ENCODE data around the gene SDR39U1. TPM values are rescaled to one million over a fixed set of nuclear protein-coding genes. Genes with fewer than 3 reads are reported as not detected.
"Not testable (repeated sequence)": the region's sequence is repeated elsewhere in the genome, so short reads cannot be mapped to it uniquely, and the experiment has no call there.

The SDR39U1 gene
- polyA plus RNA-seq, 3 donors, result 41.0 to 59.4 (median 48.7) TPM

DNA sequence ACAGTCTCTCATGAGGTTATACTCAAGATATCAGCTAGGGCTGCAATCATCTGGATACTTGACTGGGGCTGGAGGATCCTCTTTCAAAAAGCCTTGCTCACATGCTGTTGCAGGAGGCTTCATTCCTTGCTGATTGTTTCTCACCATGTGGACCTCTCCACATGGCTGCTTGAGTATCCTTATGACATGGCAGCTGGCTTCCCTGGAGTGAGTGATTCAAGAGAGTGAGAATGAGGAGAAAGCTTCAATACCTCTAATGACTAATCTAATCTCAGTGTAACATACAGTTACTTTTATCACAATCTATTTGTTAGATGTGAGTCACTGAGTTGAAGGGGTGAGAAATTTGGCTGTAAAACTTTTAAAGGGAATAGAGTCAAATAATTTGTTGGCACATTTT, 14.4 kb upstream of the SDR39U1 start:
- H3K27ac ChIP-seq (ENCODE audit: low read depth, low read length), result no peak overlapping the region

DNA sequence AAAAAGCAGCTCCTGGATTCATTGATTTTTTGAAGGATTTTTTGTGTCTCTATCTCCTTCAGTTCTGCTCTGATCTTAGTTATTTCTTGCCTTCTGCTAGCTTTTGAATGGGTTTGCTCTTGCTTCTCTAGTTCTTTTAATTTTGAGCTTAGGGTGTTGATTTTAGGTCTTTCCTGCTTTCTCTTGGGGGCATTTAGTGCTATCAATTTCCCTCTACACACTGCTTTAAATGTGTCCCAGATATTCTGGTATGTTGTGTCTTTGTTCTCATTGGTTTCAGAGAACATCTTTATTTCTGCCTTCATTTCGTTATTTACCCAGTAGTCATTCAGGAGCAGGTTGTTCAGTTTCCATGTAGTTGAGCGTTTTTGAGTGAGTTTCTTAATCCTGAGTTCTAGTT, 8.3 kb upstream of the SDR39U1 start:
- 87 to 97% (median 88%) methylated on average over 2 of the region's 2 CpGs for WGBS, 3 donors
- H3K27ac ChIP-seq (ENCODE audit: low read depth, low read length), result not testable (repeated sequence)

DNA sequence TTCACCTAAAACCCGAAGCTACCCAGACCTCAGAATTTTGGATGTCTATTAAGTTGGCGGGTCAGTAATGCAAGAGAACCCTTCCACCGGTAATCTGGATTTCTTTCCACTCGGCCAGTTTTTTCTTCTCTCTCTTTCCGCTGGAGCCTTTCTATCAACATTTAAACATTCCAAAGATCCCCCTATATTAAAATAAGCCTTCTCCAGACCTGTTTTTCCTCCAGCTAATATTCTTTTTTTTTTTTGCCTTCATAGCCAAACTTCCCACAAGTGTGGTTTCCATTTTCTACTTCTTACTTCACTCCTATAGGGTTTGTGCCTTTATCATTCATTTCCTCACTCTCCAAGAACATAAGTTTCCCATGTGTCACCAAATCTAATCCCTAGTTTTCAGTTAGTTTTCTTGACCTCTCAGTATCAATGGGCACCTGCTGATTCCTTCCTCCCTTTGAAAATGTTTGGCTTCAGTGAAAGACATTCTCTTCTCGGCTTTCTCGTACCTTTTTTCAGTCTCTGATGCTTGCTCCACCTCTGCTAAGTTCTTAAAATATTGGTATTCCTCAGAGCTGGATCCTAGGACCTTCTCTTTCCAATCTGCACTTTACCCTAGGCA, 583 bp upstream of the SDR39U1 start:
- WGBS, 3 donors, result 1 to 5% (median 4%) methylated on average over 7 of the region's 7 CpGs
- H3K27ac ChIP-seq (ENCODE audit: low read depth, low read length), result no peak overlapping the region

DNA sequence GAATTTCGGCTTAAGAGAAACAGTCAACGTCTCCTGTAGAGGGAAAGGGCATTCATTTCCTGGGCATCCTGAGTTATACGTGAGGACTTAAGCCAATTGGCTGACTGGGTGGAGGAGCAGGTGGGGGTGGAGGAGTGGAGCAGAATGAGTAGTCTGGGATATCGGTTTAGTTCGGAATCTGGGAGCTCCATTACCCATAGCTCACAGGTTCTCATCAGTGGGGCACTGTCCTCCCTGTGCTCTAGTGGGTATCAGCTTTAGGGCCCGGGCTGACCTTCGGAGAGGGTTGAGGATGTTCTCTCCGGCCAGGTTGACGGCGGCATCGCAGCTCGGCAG, 704 bp downstream of the SDR39U1 start:
- peak overlapping the region; percentile 99 for H3K27ac ChIP-seq (ENCODE audit: low read depth, low read length)
- 0 to 3% (median 3%) methylated on average over 12 of the region's 12 CpGs for WGBS, 3 donors

DNA sequence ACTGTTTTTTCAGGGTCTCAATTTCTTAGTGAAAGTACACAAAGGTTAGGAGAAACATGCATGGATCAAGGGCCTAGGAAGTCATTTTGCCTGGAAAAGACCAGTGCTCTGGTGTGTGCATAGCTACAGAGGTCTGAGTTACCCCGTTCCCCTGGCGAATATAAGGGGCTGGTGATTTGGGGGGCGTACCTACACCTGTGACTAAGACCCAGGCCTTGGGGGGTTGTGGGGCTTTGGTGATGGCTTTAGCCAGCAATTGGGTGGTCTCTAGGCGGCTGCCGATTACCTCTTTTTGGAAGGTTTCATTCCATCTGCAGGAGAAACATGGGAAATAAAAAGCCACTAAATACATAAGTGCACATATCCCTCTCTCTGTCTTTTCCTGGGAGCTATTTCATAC, 1.1 kb downstream of the SDR39U1 start:
- WGBS, 3 donors, result 46 to 73% (median 51%) methylated on average over 5 of the region's 5 CpGs
- H3K27ac ChIP-seq (ENCODE audit: low read depth, low read length), result peak overlapping the region; percentile 99

DNA sequence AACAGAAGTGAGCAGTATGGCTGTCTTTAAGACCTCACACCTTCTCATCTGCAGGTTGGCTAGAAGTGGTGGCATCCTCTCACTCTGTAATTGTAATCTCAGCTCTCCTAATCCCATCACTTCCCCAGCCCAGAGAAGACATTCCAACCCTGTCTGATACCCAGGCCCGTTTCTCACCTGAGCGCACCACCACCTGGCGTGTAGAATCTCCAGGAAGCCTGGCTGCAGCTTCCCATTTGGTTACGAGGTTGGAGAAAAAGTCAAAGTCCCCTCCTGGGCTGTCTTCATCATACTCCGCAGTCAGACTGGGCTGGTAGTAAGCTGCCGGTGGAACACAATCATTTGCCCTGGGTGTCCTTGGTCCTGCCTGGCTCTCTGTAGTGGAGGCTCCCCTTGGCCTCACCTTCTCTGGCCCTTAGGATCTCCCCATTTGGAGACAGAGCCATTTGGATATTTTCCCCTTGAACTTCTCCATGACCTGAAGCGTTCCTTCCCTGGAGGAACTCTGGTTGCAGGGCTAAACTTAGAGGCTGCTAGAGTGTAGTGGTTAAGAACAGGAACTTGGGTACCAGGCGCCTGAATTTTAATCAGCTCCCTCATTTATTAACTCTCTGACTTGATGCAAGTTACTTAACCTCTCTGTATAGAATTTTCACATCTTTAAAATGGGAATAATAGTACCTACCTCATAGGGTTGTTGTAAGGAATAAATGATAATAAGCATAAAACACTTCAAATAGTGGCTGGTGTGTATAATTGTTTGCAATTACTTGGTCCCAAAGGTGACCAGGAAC, 1.8 kb downstream of the SDR39U1 start:
- no peak overlapping the region for H3K27ac ChIP-seq (ENCODE audit: low read depth, low read length)
- 71 to 84% (median 84%) methylated on average over 8 of the region's 8 CpGs for WGBS, 3 donors

DNA sequence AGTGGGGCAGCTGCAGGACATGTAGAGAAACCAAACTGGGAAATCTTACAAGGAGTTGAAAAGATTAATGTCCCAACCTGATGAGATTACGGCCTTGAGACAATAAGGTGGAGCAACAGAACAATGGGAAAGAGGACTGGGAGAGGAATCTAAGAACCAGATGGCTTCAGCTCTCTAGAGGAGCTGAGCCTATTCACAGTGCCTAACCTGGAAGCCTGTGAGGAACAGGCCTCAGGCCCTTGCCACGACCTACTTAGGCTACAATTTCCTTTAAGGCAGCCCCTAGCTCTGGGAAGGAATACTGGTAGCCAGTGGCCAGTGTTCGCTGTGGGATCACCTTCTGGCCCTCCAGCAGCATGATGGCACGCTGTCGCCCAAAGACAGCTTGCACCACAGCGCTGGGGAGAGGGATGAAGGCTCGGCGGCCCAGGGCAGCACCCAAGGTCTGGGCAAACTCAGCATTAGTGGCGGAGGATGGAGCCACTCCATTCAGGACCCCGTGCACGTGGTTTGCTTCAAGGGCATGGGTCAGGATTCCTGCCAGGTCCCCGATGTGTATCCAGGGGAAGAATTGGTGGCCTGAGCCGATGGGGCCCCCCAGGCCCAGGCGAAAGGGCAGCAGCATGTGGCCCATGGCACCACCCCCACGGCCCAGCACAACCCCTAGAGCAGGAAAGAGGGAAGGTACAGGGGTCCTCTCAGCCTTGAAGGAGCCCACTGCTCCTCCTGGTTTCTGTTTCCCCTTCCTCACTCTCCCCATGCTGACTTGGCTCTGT, 2.6 kb downstream of the SDR39U1 start:
- 59 to 74% (median 72%) methylated on average over 14 to 15 of the region's 15 CpGs for WGBS, 3 donors
- no peak overlapping the region for H3K27ac ChIP-seq (ENCODE audit: low read depth, low read length)

DNA sequence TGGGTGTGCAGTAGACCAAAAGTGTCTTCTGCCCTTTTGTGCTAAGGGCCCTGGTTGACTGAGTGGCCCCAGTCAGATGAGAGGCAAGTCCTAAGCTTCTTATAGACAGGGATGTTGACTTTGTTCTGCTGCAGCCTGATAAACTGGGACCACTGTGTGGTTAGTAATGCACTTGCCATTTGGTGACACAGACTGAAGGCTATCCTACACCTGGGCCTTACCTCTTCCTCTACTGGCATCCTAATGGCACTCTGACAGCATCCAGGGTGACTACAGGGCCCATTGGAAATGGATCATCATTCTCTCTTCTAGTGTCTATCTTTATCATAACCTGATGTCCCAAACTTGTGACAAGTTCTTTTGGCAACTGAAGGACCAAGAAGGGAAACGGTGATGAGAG, 3.3 kb downstream of the SDR39U1 start:
- 42 to 50% (median 48%) methylated on average over 1 of the region's 1 CpG for WGBS, 3 donors
- H3K27ac ChIP-seq (ENCODE audit: low read depth, low read length), result no peak overlapping the region

DNA sequence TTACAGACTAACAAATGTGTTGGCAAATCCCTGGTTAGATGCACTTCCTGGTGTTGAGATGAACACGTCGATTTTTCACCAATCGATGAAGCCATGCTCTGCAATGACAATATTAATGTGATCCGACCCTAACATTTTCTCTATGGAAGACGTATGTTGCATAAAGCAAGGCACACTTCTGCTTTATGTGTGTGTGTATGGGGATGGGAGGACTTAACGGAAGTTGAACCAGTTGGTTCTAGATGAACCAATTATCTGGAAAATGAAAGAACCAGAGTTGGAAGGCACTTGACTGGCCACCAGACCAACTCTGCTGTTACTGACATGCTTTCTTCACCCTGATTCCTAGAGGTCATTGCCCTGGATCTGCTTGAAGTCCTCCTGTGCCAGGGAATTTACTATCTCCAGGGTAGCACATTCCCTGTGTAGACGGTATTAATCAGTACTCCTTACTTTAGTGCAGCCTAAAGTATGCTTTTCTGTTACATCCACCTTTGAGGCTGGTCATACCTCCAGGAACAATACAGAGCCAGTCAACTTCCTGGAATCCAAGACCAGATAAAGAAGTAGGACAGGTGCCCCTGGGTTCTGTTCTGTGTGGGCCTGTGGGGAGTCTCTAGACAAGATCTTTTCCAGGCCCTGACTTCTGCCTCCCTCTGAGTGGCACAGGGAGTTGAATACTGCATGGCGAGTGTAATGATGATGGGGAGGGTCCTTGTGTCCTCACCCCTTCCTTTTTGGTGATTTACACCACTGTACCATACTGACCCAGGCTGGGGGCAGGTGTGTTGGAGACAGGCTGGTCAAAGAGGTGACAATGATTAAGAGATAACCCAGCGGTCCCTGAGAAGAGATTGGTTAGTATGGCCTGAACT, 4.1 kb downstream of the SDR39U1 start:
- WGBS, 3 donors, result 57 to 71% (median 64%) methylated on average over 9 of the region's 9 CpGs
- no peak overlapping the region for H3K27ac ChIP-seq (ENCODE audit: low read depth, low read length)

DNA sequence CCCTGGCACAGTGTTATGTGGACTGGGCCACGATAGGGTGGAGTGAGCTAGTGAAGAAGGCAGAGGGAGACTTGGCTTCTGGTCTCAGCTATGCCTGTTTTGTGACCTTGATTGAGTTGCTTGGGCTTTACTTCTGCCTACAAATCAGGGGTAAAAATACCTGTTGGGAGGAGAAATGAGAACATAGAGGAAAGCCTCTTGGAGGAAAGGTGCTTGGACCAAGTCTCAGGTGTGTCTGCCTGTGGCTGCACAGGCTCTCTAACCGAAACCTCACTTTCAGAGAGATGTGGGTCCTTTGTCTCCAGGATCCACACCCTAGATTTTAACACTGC, 4.9 kb downstream of the SDR39U1 start:
- 55 to 66% (median 63%) methylated on average over 2 of the region's 2 CpGs for WGBS, 3 donors
- H3K27ac ChIP-seq (ENCODE audit: low read depth, low read length), result no peak overlapping the region

DNA sequence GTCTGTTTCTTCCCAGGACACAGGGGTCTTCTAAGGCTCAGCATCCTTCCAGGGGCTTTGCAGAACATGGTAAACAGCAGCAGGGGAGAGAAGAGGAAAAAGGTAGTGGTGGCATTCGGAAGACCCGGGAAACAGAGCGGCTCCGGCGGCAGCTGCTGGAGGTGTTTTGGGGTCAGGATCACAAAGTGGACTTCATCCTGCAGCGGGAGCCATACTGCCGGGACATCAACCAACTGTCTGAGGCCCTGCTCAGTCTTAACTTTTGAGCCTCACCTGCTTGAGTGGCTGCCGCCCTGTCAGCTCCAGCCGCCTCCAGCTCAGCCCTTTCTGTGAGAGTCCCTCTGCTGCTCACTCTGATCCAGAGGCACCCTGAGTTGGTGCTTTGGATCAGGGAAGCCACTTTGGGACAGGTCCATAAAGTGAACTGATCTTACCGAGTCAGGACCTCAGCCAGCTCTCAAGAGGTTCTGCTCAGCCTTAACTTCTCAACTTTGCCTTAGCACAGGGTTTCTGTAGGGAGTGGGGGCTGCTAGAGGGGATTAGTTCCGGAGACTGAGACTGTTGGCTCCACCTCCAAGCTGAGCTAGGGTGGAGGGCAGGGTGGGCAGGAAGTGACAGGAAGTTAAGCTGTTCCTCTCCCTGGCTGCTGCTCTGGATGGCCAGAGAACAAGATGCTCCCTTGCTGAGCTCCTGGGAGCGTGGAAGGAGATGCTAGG, 5.4 kb downstream of the SDR39U1 start:
- H3K27ac ChIP-seq (ENCODE audit: low read depth, low read length), result peak overlapping the region; percentile 21
- WGBS, 3 donors, result 51 to 69% (median 52%) methylated on average over 12 of the region's 12 CpGs

DNA sequence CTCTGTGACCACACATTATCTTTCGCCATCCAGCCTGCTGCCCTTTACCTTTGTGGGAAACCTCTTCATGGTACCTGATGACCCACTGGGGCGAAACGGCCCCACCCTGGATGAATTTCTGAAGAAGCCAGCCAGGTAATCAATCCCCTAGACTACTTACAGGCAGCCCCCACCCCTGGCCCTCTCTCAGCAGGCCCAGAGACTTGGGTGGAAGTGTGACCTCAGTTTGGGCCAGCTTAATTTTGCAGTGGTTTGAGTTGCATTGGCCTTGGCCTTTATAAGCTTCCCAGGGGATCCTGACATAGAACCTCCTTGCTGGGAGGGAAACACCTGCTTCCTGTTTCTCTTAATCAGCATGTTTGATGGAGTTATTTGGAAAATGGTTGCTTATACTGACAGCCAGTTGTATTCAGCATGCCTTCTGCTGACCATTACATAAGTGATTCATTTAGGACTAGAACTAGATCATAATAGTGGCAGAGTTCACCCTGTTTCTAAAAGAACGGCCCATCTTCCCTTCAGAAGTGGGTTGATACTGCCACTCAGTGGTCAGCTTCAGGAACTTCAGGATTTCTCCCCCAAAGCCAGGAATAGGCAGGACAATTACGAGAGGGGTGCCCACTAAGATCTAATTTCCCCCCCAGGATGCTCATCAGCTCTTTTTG, 6.1 kb downstream of the SDR39U1 start:
- WGBS, 3 donors, result 34 to 56% (median 36%) methylated on average over 5 of the region's 5 CpGs
- H3K27ac ChIP-seq (ENCODE audit: low read depth, low read length), result peak overlapping the region; percentile 21

DNA sequence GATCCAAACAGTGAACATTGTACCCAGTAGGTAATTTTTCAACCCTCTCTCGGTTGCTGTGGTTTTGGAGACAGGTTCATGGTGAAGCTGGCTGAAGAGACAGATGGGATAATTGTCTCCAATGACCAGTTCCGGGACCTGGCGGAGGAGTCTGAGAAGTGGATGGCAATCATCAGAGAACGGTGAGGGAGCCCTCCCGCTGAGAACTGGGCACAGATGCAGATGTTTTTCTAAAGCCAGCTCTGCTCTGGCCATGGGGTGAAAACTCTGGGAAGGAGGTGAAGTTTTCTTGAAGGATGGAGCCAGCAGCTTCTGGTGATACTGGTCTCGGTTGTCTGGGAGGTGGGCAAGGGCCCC, 6.6 kb downstream of the SDR39U1 start:
- H3K27ac ChIP-seq (ENCODE audit: low read depth, low read length), result no peak overlapping the region
- WGBS, 3 donors, result 50 to 62% (median 53%) methylated on average over 6 of the region's 6 CpGs

DNA sequence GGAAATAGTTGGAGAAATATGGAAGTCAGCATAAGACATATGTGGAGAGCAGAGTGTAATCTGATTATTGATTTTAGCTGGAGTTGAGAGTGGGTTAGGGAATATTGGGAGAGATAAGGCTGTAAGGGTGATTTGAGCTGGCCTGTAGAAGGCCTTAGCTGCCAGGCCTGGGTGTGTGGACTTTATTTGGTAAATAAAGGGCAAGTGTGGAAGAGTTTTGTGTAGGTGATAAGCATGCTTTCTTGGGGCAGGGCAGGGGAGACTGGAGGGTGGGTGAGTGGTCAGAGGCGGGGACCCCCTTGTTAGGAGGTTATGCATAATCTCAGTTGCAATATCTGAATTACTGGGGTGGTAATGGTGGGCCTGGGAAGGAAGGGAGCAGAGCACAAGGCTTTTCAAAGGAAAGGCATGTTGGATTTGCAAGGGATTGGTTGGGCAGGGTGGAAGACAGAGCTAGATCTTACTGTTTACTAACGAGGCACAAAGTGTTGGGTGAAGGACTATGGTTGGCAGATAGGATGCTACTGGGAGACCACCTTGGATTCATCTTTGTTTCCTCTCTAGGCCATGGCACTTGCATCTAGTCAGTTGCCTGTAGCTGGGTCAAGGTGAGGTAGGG, 7.3 kb downstream of the SDR39U1 start:
- WGBS, 3 donors, result 76 to 84% (median 79%) methylated on average over 2 of the region's 2 CpGs
- H3K27ac ChIP-seq (ENCODE audit: low read depth, low read length), result no peak overlapping the region

DNA sequence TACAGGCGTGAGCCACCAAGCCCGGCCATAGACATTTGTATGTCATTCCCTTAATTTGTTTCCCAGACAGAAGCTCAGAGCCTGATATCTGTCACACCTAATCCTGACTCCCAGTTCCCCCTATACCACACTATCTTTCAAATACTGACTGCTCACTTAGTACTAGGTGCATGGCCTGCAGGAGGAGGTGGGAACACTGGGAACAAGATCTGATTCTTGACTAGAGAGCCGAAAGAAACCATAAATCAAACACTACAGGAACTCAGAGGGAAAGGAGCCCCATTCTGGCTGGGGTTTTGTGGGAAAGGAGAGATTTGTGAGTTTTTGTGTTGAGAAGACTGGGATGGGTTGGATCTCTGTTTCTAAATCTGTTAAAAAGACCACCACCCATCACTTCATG, 7.9 kb downstream of the SDR39U1 start:
- no peak overlapping the region for H3K27ac ChIP-seq (ENCODE audit: low read depth, low read length)
- WGBS, 3 donors, result 73 to 83% (median 80%) methylated on average over 3 of the region's 3 CpGs

DNA sequence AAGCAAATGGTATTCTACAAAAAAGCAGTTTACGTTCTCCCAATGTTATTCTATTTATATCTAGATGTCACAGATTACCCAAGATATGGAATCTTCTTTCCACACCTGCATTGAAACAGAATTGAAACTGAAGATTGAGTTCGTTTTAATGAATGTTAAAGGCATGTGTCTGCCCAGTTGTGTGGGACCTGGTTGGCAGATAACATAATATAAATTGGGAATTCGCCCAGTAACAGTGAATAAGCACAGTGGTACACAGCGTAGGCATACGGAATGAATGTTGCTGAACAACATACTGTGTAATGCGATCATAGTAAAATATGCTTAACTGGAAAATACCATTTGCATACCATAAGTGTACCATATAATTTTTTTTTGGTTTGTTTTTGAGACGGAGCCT, 8.5 kb downstream of the SDR39U1 start:
- H3K27ac ChIP-seq (ENCODE audit: low read depth, low read length), result no peak overlapping the region
- 78 to 81% (median 79%) methylated on average over 7 of the region's 7 CpGs for WGBS, 3 donors
